CD14-positive monocyte (primary cell): ENCODE data around the gene ACACA. TPM values are rescaled to one million over a fixed set of nuclear protein-coding genes. Genes with fewer than 3 reads are reported as not detected.

Source experiments
- DNase-seq, 3 donors: peaks; one replicate each; pipeline ENCODE4 v3.0.0-alpha.2; 2011 to 2022
- H2AFZ ChIP-seq: 2 replicates; pipeline ENCODE4 v1.6.0; 2012; ENCODE audit warnings: mild to moderate bottlenecking, low read depth, low read length, inconsistent platforms; ENCODE audit not compliant: insufficient read depth, poor library complexity, severe bottlenecking
- H3K27ac ChIP-seq, 2 donors: 1 replicate in 1 of 2; 2 replicates in 1 of 2; pipeline ENCODE4 v1.5.1; 2012 to 2013; ENCODE audit warnings: low read length in 2 of 2, control low read depth in 1 of 2, inconsistent platforms in 1 of 2, low read depth in 1 of 2, mild to moderate bottlenecking in 1 of 2
- H3K27me3 ChIP-seq, 2 donors: one replicate each; pipeline versions ENCODE4 v1.6.0 to v1.6.1; 2011 to 2013; ENCODE audit warnings: low read length in 2 of 2; ENCODE audit not compliant: control insufficient read depth in 2 of 2, insufficient read depth in 2 of 2
- H3K36me3 ChIP-seq, 2 donors: replicated peaks in 1 of 2; 1 replicate in 1 of 2; 2 replicates in 1 of 2; pipeline versions ENCODE4 v1.5.1 to v1.6.1; 2012 to 2013; ENCODE audit warnings: low read length in 2 of 2, control low read depth in 1 of 2, inconsistent platforms in 1 of 2, mild to moderate bottlenecking in 1 of 2; ENCODE audit not compliant: insufficient read depth in 2 of 2, control insufficient read depth in 1 of 2
- H3K4me1 ChIP-seq, 2 donors: 1 replicate in 1 of 2; 2 replicates in 1 of 2; pipeline versions ENCODE4 v1.5.1 to v1.6.1; 2012 to 2013; ENCODE audit warnings: low read length in 2 of 2, control low read depth in 1 of 2, inconsistent platforms in 1 of 2, mild to moderate bottlenecking in 1 of 2, moderate library complexity in 1 of 2; ENCODE audit not compliant: insufficient read depth in 2 of 2, control insufficient read depth in 1 of 2
- H3K4me2 ChIP-seq: replicated peaks from 2 replicates; pipeline ENCODE3; 2012; ENCODE audit warnings: low read length, moderate library complexity, mild to moderate bottlenecking; ENCODE audit not compliant: poor library complexity, severe bottlenecking; ENCODE audit errors: extremely low read depth
- H3K4me3 ChIP-seq, 3 experiments: fragments of 200-600 bp in 1 of 3; sonication (generic) in 1 of 3; replicated peaks in 1 of 3; 1 replicate in 2 of 3; 2 replicates in 1 of 3; pipeline ENCODE4 v1.5.1; 2011 to 2013; ENCODE audit warnings: low read length in 3 of 3, mild to moderate bottlenecking in 3 of 3, control low read depth in 2 of 3, low read depth in 2 of 3, inconsistent platforms in 1 of 3, moderate library complexity in 1 of 3
- H3K79me2 ChIP-seq: 2 replicates; pipeline ENCODE4 v1.6.0; 2012; ENCODE audit warnings: mild to moderate bottlenecking, control low read depth, inconsistent platforms, low read length, moderate library complexity; ENCODE audit not compliant: insufficient read depth
- H3K9ac ChIP-seq: 2 replicates; pipeline ENCODE4 v1.6.0; 2017; ENCODE audit warnings: low read length, mild to moderate bottlenecking; ENCODE audit not compliant: insufficient read depth, poor library complexity, severe bottlenecking
- H3K9me3 ChIP-seq, 2 donors: replicated peaks in 1 of 2; 1 replicate in 1 of 2; 2 replicates in 1 of 2; pipeline versions ENCODE4 v1.5.1 to v1.6.1; 2012 to 2013; ENCODE audit warnings: low read length in 2 of 2, control low read depth in 1 of 2; ENCODE audit not compliant: control insufficient read depth in 1 of 2, insufficient read depth in 1 of 2
- H4K20me1 ChIP-seq: 2 replicates; pipeline ENCODE4 v1.6.0; 2012; ENCODE audit warnings: mild to moderate bottlenecking, low read length, control low read depth, moderate library complexity; ENCODE audit not compliant: insufficient read depth
- H3K27ac Mint-ChIP-seq, 7 donors: one replicate each; pipeline ENCODE4 v1.8.0; 2020; ENCODE audit warnings: mild to moderate bottlenecking in 7 of 7, mixed read lengths in 7 of 7, moderate library complexity in 6 of 7, inconsistent platforms in 2 of 7
- H3K27me3 Mint-ChIP-seq, 3 donors: one replicate each; pipeline ENCODE4 v1.8.0; 2021 to 2022; ENCODE audit warnings: low read depth in 3 of 3, mild to moderate bottlenecking in 3 of 3, mixed read lengths in 3 of 3, moderate library complexity in 3 of 3, inconsistent platforms in 1 of 3
- H3K36me3 Mint-ChIP-seq, 2 donors: one replicate each; pipeline ENCODE4 v1.8.0; 2020; ENCODE audit warnings: mixed read lengths in 2 of 2, inconsistent platforms in 1 of 2, mild to moderate bottlenecking in 1 of 2
- H3K4me1 Mint-ChIP-seq: one replicate; pipeline ENCODE4 v1.8.0; 2020; ENCODE audit warnings: mild to moderate bottlenecking, mixed read lengths
- H3K4me3 Mint-ChIP-seq, 2 donors: one replicate each; pipeline ENCODE4 v1.8.0; 2020; ENCODE audit warnings: mild to moderate bottlenecking in 2 of 2, mixed read lengths in 2 of 2, moderate library complexity in 1 of 2
- H3K9me3 Mint-ChIP-seq, 7 donors: one replicate each; pipeline ENCODE4 v1.8.0; 2020 to 2022; ENCODE audit warnings: mixed read lengths in 7 of 7, mild to moderate bottlenecking in 6 of 7, moderate library complexity in 6 of 7, inconsistent platforms in 2 of 7
- WGBS: methylation state at CpG from one replicate; pipeline ENCODE4 v1.1.5; 2013; ENCODE audit warnings: missing lambda C conversion rate; ENCODE audit not compliant: insufficient coverage; 5-methylcytosine and 5-hydroxymethylcytosine counted together
- intact Hi-C, 2 donors: fragments of 100-400 bp; cut with micrococcal nuclease; formaldehyde crosslinking; loops; one replicate each; pipeline versions ENCODE4 v1.15.0 to v1.15.1; 2023
- polyA plus RNA-seq, 3 donors: library from polyadenylated mRNA; depleted of rRNA in 1 of 3; unstranded in 2 of 3; stranded (reverse) in 1 of 3; fragments of 300-500 nt in 2 of 3; fragments of >200 nt in 1 of 3; fragmentation: Illumina TruSeq in 2 of 3; gene quantifications; 1 replicate in 2 of 3; 2 replicates in 1 of 3; pipeline ENCODE4 v1.2.3, GENCODE V29; 2012 to 2021
- TF ChIP-seq, protein P1 (sequence below): fragments of 200-600 bp; IDR thresholded peaks from one replicate; pipeline ENCODE4 v1.8.0; 2022; ENCODE audit warnings: antibody characterized with exemption, mild to moderate bottlenecking

ACACA gene
- polyA plus RNA-seq, 3 donors = 3.5 to 4.6 (median 3.8) TPM

DNA sequence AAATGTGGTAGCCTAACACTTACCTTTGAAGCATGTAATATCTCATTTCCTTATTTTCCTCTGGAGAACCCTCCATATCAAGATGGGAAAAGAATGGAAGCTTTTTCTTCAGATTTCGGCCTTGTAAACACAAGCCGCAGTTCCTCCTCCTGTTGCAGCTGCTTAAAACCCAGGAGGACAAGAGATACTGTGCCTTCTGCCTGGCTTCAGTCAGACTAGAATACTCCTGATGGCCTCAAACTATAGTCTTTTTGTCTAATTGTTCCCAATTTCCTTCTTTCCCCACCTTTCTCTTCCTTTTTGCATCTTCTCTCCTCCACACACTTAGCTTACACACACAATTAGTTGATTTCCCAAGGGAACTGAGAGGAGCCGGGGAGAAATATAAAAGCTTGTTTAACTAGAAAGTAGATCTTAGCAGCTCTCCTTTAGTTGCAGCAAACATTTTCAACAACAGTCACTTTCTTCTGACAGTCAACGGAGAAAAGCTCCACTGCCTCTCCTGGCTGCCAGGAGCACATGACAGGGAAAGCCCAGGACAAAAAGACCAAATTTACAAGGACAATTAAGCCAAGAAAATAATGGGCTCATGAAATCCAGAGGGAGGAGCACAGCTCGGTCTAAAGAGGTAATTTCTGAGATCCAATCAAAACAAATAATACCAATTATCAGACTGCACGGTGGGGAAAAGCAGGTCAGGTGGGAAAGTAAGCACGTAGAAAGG, 107.2 kb downstream of the ACACA start:
- Mint-ChIP-seq H3K9me3 (peaks cover 0 to under 1% (median 0%) of the 10 kb centered on the region in 7 donors), H3K27ac (no peak overlapping the region), H3K4me1 (peaks cover 8% of the 10 kb centered on the region), H3K27me3 (peaks cover 0 to 2% (median 0%) of the 10 kb centered on the region in 3 donors), H3K36me3 (peaks cover 3 to 5% of the 10 kb centered on the region in 2 donors), H3K4me3 (no peak overlapping the region)
- Histone ChIP-seq H3K9me3 (no peaks in the 10 kb centered on the region), H3K27me3 (no peaks in the 10 kb centered on the region), H2AFZ (no peak overlapping the region), H3K27ac (no peak overlapping the region), H3K4me3 (no peak overlapping the region), H3K9ac (no peak overlapping the region), H3K36me3 (no peaks in the 10 kb centered on the region), H4K20me1 (no peaks in the 10 kb centered on the region), H3K79me2 (no peaks in the 10 kb centered on the region), H3K4me1 (no peaks in the 10 kb centered on the region), H3K4me2 (no peak overlapping the region)
- WGBS = 89% methylated on average over 3 of the region's 7 CpGs
- TF ChIP-seq, protein P1, sequence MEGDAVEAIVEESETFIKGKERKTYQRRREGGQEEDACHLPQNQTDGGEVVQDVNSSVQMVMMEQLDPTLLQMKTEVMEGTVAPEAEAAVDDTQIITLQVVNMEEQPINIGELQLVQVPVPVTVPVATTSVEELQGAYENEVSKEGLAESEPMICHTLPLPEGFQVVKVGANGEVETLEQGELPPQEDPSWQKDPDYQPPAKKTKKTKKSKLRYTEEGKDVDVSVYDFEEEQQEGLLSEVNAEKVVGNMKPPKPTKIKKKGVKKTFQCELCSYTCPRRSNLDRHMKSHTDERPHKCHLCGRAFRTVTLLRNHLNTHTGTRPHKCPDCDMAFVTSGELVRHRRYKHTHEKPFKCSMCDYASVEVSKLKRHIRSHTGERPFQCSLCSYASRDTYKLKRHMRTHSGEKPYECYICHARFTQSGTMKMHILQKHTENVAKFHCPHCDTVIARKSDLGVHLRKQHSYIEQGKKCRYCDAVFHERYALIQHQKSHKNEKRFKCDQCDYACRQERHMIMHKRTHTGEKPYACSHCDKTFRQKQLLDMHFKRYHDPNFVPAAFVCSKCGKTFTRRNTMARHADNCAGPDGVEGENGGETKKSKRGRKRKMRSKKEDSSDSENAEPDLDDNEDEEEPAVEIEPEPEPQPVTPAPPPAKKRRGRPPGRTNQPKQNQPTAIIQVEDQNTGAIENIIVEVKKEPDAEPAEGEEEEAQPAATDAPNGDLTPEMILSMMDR = no peak
- intact Hi-C loops = no loop called here
- no peak for DNase-seq

DNA sequence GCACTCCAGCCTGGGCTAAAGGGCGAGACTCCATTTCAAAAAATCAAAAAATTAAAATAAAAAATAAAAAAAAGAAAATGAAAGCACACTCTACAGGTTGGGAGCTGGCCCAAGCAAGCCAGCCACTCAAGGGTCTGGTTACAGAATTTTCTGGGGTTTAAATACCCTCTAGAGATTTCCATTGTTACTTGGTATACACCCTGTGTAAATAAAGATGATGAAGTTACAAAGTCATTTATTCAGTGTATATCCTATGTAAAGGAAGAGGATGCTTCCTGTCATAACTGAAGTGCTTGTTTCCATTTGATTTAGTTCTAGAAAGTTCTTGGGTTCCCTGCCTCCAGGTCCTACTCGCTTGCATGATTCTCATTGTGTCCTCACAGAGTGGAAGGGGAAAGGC, 110.7 kb downstream of the ACACA start:
- Histone ChIP-seq H3K9ac (no peak overlapping the region), H3K27me3 (no peaks in the 10 kb centered on the region), H3K79me2 (no peaks in the 10 kb centered on the region), H3K36me3 (no peaks in the 10 kb centered on the region), H4K20me1 (no peaks in the 10 kb centered on the region), H3K4me3 (no peak overlapping the region), H3K4me2 (no peak overlapping the region), H3K27ac (no peak overlapping the region), H2AFZ (no peak overlapping the region), H3K4me1 (peaks cover 6 to 15% of the 10 kb centered on the region in 2 donors), H3K9me3 (no peaks in the 10 kb centered on the region)
- Mint-ChIP-seq H3K9me3 (no peaks in the 10 kb centered on the region), H3K27ac (no peak overlapping the region), H3K4me1 (peaks cover 23% of the 10 kb centered on the region), H3K27me3 (no peaks in the 10 kb centered on the region), H3K36me3 (no peaks in the 10 kb centered on the region), H3K4me3 (no peak overlapping the region)
- intact Hi-C loops = no loop called here
- TF ChIP-seq, protein P1 = no peak
- no peak for DNase-seq
- WGBS = no CpG with 5 or more reads among the region's 2 CpGs
